ENCODE measurements around the gene CAD.
A peak's percentile ranks its signal among the peaks of the same experiment; 100 is the strongest.

Gene CAD

GRCh38 chr2:27205206-27205605 lies 12.0 kb upstream of the CAD start:
- no peak for DNase-seq

GRCh38 chr2:27206346-27206745 lies 10.8 kb upstream of the CAD start:
- no peak overlapping the region for H3K4me3 ChIP-seq (ENCODE audit: low read depth, low read length)
- no peaks in the 10 kb centered on the region for H3K9me3 ChIP-seq (ENCODE audit: severe bottlenecking)
- TF ChIP-seq CTCF (IDR thresholded peaks at IDR 0.05; ENCODE audit: low read depth, low read length) = no peak
- H3K27ac ChIP-seq = no peak overlapping the region
- peaks cover 86% of the 10 kb centered on the region for H3K36me3 ChIP-seq
- DNase-seq = no peak
- H3K27me3 ChIP-seq (ENCODE audit: insufficient read depth, low read depth, severe bottlenecking) = no peaks in the 10 kb centered on the region

More at GRCh38 chr2:27205206-27205605, 12.0 kb upstream of the CAD start:
- H3K27ac ChIP-seq = no peak overlapping the region
- no peak overlapping the region for H3K4me3 ChIP-seq (ENCODE audit: low read depth, low read length)
- H3K9me3 ChIP-seq (ENCODE audit: severe bottlenecking) = no peaks in the 10 kb centered on the region
- peaks cover 92% of the 10 kb centered on the region for H3K36me3 ChIP-seq
- no peak for TF ChIP-seq CTCF (IDR thresholded peaks at IDR 0.05; ENCODE audit: low read depth, low read length)
- no peaks in the 10 kb centered on the region for H3K27me3 ChIP-seq (ENCODE audit: insufficient read depth, low read depth, severe bottlenecking)

GRCh38 chr2:27208486-27209050 lies 8.6 kb upstream of the CAD start:
- no peak for DNase-seq
- TF ChIP-seq CTCF (IDR thresholded peaks at IDR 0.05; ENCODE audit: low read depth, low read length) = no peak
- Histone ChIP-seq H3K4me3 (ENCODE audit: low read depth, low read length) (no peak overlapping the region), H3K9me3 (ENCODE audit: severe bottlenecking) (no peaks in the 10 kb centered on the region), H3K27ac (no peak overlapping the region), H3K36me3 (peaks cover 75% of the 10 kb centered on the region), H3K27me3 (ENCODE audit: insufficient read depth, low read depth, severe bottlenecking) (no peaks in the 10 kb centered on the region)

GRCh38 chr2:27209621-27210401 lies 7.4 kb upstream of the CAD start:
- H3K36me3 ChIP-seq = peaks cover 71% of the 10 kb centered on the region

GRCh38 chr2:27211241-27211942 lies 5.8 kb upstream of the CAD start:
- Histone ChIP-seq H3K4me3 (ENCODE audit: low read depth, low read length) (peak overlapping the region; percentile 91), H3K27ac (peak overlapping the region; percentile 98), H3K27me3 (ENCODE audit: insufficient read depth, low read depth, severe bottlenecking) (no peaks in the 10 kb centered on the region), H3K36me3 (peaks cover 68% of the 10 kb centered on the region), H3K9me3 (ENCODE audit: severe bottlenecking) (no peaks in the 10 kb centered on the region)
- no peak for TF ChIP-seq CTCF (IDR thresholded peaks at IDR 0.05; ENCODE audit: low read depth, low read length)
- DNase-seq = peak; percentile 28

More at GRCh38 chr2:27209621-27210401, 7.4 kb upstream of the CAD start:
- DNase-seq = no peak
- H3K4me3 ChIP-seq (ENCODE audit: low read depth, low read length) = no peak overlapping the region
- no peak overlapping the region for H3K27ac ChIP-seq
- H3K9me3 ChIP-seq (ENCODE audit: severe bottlenecking) = no peaks in the 10 kb centered on the region
- H3K27me3 ChIP-seq (ENCODE audit: insufficient read depth, low read depth, severe bottlenecking) = no peaks in the 10 kb centered on the region
- TF ChIP-seq CTCF (IDR thresholded peaks at IDR 0.05; ENCODE audit: low read depth, low read length) = no peak

All from WERI-Rb-1 (cell line).